HG02970 (cell line): ENCODE data around the gene SCNN1B.
"Not testable (repeated sequence)": the region's sequence is repeated elsewhere in the genome, so short reads cannot be mapped to it uniquely, and the experiment has no call there.

Experiments used
- ATAC-seq: cut with Tn5 transposase; IDR thresholded peaks from one replicate; pipeline ENCODE4 v1.9.1; 2021; ENCODE audit warnings: mild to moderate bottlenecking, moderate library complexity, moderate number of reproducible peaks; ENCODE audit not compliant: unreplicated experiment, low FRiP score

The SCNN1B gene

GRCh38 chr16:23302045-23302956 lies at the start of gene SCNN1B:
Gene SCNN1B (plus strand): TSS chr16:23302302. CDS start chr16:23348600, 46,298 bp downstream.
- no peak for ATAC-seq

DNA sequence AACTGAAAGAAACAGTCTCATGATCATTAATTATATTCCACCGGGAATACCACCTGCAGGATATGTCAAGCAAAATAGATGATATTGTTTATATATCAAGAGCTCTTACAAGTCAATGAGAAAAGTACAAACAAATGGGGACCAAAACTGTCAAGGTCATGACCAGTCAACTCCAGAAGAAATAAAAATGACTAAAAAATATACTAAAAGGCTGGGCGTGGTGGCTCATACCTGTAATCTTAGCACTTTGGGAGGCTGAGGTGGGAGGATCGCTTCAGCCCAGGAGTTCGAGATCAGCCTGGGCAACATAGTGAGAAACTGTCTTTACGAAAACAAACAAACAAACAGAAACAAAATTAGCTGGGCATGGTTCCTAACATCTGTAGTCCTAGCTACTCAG lies 49.8 kb upstream of the SCNN1B start:
- no peak for ATAC-seq

DNA sequence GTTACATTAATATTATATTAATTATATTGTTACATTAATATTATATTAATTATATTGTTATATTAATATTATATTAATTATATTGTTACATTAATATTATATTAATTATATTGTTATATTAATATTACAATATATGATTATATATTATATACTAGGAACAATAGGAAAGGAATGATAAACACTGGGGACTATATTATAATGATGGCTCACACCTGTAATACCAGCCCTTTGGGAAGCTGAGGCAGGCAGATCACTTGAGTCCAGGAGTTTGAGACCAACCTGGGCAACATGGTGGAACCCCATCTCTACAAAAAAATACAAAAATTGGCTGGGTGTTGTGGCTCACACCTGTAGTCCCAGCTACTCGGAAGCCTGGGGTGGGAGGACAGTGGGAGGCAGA lies 48.5 kb upstream of the SCNN1B start:
- ATAC-seq = not testable (repeated sequence)

DNA sequence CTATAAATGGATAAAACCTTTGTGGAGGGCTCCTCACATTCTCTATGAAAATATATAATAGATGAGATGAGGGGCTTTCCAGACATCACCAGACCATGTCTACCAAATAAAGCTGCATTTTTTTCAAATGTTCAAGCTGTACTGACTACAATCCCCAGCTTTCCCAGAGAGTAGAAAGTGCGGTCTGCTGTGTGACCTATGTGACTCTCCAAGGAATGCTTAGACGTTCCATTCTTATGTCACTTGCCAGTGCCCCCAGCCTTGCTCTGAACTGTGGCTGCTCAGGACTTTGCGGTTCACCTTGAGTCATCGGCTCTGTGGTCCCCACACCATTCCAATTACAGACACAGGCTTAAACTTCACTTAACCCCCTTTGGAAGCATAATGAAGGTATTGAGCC lies 47.8 kb upstream of the SCNN1B start:
- ATAC-seq = no peak

- ATAC-seq = no peak
Observed at GRCh38 chr16:23255000-23255399, 47.1 kb upstream of the SCNN1B start.

DNA sequence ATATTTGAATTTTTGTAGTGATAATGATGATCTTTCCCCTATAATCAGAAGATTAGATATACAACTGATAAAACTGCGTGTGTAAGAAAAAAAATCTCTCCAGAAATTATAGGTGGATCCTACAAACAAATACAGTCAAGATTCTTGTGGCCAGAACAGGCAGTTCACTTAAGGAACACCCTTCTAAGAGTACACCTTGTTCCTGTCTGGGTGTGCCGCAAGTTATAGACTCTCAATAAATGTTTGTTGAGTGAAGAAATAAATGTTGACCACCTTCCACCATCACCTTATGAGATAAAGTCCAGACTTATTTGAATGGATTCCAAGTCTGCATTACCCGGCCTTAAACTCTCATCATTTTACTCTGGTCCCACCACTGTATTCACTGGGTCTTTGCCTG lies 45.7 kb upstream of the SCNN1B start:
- no peak for ATAC-seq

DNA sequence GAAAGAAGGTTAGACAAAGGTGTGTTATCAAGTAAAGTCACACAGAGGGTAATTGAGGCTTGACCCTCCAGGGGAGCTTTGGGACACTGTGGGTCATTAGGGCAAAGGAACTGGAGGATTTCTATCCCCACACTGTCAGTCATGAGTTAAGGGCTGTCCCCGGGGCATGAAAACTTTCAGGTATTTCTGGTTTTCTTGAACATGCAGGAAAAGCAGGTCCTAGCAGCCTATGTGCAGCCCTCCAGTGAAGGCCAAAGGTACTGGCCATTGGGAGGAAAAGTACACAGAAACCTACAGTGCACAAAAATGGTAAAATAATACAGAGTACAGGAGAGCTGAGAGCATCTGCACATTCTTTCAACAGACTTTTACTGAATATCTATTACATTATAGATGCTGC lies 44.4 kb upstream of the SCNN1B start:
- no peak for ATAC-seq

DNA sequence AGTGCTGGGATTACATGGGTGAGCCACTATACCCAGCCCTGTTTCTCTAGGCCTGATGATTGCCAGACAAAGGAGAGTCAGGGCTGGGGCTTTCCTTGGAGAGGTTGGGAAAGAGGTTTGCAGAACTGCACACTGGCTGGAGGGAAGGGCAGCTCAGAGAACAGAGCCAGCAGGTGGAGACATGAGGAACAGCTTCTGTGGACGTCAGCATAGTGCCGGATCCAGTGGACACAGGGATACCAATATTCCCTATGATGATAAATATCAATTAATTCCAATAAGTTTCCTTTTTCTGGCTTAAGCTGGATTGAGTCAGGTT lies 43.2 kb upstream of the SCNN1B start:
- no peak for ATAC-seq

GRCh38 chr16:23267647-23268046 lies 34.5 kb upstream of the SCNN1B start:
- ATAC-seq = no peak

DNA sequence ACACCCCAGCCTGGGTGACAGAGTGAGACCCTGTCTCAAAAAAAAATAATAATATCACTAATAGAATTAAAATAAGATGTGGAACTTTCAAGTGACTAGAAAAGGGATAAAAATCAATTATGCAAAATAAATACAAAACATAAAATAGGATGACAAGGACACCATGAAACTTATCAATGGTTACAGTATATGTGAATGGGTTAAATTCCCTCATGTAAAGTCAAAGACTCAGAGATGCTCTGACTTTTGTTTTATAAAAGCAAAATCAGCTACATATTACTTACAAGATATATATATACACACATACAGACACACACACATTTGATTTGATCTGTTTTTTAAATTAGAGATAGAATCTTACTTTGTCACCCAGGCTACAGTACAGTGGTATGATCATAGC lies 33.5 kb upstream of the SCNN1B start:
- no peak for ATAC-seq

- no peak for ATAC-seq
Observed at GRCh38 chr16:23269248-23269953, 32.7 kb upstream of the SCNN1B start.

DNA sequence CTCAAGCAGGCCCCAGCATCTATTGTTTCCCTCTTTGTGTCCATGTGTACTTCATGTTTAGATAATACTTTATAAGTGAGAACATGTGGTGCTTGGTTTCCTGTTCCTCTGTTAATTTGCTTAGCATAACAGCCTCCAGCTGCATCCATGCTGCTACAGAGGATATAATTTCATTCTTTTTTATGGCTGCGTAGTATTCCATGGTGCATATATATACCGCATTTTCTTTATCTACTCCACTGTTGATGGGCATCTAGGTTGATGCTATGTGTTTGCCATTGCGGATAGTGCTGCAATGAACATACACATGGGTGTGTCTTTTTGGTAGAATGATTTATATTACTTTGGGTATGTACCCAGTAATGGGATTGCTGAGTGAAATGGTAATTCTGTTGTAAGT lies 31.4 kb upstream of the SCNN1B start:
- ATAC-seq = no peak

GRCh38 chr16:23274968-23275367 lies 27.1 kb upstream of the SCNN1B start:
- ATAC-seq = no peak

DNA sequence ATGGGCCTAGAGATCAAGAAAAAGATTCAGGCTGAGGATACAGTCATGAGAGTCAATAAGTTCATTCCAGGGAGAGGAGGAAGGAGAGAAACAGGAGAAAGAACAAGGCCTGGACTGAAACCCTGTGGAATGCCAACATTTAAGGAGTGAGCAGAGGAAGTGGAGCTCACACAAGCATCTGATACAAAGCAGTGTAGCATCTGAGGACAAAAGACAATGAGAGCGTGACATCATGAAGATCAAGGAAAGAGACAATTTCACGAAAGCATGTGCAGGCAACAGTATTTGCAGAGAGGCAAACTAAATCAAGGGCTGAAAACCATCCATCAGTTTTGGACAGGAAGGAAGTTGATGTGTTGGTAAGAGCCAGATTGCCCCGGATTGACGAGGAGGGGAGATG lies 25.3 kb upstream of the SCNN1B start:
- no peak for ATAC-seq

- no peak for ATAC-seq
Observed at GRCh38 chr16:23278031-23278430, 24.1 kb upstream of the SCNN1B start.

DNA sequence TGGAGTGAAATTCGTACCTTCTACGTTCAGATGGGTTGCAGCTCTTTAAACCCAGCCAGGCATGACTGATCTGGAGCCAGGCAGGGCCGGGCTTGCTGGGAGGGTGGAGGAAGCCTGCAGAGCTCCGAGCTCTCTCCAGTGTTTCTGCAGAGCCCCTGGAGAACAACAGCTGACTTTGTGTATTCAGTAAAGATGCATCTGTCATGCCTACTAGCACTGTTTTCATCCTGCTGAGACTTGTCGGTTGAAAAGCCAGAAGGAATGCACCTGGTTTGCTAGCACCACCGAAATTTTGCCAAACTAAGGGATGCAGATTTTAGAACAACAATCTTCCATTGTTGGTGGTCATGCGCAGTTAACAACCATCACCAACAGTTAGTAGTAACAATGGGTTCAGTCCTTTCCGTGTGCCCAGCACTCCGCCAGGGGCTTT lies 22.4 kb upstream of the SCNN1B start:
- no peak for ATAC-seq

DNA sequence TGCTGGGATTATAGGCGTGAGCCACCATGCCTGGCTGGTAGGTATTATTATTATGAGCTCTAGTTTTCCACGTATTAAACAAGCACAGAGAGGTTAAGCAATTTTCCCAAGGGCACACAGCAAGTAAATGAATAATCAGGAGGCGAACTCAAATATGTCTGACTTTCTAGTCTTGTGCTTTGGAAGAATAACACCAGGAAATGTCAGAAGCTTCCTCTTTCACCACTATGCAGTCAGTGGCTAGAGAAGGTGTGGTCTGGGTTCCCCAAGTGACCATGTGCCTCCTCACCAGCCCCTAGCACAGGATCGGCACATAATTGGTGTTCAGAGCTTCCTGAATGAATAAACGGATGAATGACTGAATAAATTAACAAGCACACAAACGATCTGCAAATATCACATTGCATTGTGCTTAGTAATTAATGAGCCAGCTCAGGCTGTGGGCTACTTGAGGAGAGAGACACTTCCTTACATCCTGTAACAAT lies 21.6 kb upstream of the SCNN1B start:
- ATAC-seq = no peak

DNA sequence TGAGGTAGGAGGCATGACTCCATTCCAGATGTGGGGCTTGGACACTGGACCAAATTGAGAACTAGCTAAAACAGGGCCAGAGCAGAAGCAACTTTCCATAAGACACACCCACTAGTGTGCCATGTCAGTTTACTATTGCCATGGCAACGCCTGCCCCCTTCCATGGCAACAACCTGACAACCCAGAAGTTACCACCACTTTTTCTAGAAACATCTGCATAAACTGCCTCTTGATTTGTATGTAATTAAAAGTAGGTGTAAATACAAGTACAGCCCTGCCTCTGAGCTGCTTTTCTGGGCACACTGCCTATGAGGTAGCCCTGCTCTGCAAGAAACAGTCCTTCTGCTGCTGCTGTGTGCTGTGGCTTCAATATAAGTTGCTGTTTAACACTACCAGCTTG lies 19.5 kb upstream of the SCNN1B start:
- no peak for ATAC-seq

DNA sequence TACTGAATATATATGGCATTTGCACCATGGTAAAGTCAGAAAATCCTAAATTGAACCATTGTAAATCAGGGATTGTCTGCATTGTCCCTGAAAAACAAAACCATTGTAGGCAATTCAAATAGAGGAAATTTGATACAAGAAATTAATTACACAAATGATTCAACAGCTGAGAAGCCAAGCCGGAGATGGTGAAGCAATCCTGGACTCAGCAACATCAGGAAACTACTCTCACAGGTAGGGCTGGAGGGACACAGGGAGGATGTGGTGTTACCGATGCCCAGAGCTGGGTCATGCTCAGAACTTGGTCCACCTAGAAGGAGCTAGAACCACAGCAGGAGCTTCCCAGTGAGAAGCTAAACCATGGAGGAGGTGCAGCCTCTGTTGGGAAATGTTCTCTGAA lies 18.5 kb upstream of the SCNN1B start:
- ATAC-seq = no peak

GRCh38 chr16:23284584-23284983 lies 17.5 kb upstream of the SCNN1B start:
- ATAC-seq = no peak

GRCh38 chr16:23286131-23286532 lies 16.0 kb upstream of the SCNN1B start:
- no peak for ATAC-seq

- ATAC-seq = no peak
Observed at GRCh38 chr16:23288209-23288608, 13.9 kb upstream of the SCNN1B start.
